Activated T-helper 1 cell treated with anti-CD3 and anti-CD28 coated beads, Interleukin-2, amount 50 U/mL, for 16 hours (primary cell): ENCODE data around the gene TSPAN18.

Source experiments
- DNase-seq, 2 donors: peaks; one replicate each; pipeline ENCODE4 v3.0.0-alpha.2; 2020; ENCODE audit warnings: low read depth in 1 of 2, low spot score in 1 of 2

Gene TSPAN18

GRCh38 chr11:44797051-44797450, 70.3 kb downstream of the TSPAN18 start:
- no peak for DNase-seq

DNA sequence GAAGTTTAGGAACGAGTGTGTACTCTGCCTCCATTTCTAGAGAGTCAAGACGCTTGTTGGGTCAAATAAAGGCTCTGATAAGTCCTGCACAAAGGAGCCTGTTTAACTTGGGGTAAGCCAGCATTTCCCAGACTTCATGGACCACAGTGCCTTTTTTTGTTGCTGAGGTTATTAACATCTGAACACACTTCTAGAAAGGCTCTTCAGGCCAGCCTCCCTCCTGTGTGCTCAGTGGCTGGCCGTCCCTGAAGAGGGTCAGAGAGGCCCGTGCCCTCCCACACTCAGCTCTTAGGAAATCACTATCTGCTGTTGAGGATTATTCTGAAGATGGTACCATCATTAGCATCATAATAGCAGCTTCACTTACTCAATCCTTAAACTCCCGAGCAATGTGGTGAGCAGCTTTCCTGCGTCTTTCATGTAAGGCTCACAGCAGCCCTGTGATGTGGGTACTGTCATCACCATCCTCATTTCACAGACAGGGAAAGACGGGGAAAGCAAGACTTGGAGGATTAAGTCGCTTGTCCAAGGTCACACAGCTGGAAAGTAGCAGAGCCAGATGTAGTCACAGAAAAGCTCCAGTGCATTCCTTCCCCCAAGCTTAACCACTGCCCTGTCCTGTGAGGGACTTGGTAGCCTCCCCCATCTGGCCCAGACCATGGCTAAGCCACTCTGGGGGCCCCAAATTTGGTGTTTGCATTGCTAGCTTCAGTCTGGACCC, 71.3 kb downstream of the TSPAN18 start:
- DNase-seq = no peak

- DNase-seq = no peak
These were observed 71.8 kb downstream of the TSPAN18 start for GRCh38 chr11:44798607-44798972.

DNA sequence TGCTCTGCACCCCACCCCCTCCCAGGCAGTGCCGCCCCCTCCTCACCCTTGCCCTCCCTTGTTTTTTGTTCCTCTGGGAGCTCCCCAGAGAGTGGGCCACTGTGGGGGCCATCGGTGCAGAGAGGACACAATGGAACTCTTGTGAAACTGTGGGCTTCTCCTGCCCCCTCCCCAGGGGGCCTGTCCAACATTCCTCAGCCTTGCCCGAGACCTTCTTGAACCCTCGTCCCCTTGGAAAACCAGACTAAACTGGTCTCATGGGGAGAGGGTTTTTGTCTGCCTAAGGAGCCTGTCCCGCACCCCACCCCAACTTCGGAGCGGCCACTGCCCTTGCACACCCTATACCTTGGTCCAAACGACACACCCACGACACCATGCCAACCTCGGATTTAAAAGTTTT, 72.2 kb downstream of the TSPAN18 start:
- no peak for DNase-seq

GRCh38 chr11:44802347-44802746, 75.6 kb downstream of the TSPAN18 start:
- DNase-seq = no peak

DNA sequence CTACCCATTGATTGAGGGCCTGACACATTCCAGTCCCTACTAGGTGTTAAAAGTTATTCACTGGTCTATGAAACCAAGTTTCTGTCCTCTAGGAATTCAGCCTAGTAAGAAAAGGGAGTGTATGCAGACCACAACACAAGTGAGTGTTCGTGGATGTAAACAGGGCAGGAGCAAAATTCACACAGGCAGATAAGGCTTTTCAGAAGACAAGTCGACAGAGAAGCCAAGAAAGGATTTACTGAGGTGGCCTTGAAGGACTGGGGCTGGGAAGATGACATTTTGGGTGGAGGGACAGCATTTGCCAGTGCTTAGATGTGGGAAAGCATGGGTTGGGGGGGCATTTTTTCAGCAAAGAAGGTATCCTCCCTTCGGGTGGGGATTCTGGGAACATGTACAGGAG, 76.2 kb downstream of the TSPAN18 start:
- no peak for DNase-seq

GRCh38 chr11:44804449-44805437, 78.0 kb downstream of the TSPAN18 start:
- no peak for DNase-seq

DNA sequence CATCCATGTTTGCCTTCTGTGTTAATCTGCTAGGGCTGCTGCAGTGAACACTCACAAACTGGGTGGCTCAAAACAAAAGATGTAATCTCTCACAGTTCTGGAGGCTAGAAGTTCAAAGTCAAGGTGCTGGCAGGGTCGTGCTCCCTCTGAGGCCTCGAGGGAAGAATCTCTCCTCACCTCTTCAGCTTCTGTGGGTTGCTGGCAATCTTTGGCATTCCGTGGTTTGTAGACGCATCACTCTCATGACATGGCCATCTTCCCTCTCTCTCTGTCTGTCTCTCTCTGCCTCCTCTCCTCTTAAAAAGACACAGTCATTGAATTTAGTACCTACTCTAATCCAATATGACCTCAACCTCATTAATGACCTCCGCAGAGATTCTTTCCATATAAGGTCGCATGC, 78.8 kb downstream of the TSPAN18 start:
- DNase-seq = no peak

DNA sequence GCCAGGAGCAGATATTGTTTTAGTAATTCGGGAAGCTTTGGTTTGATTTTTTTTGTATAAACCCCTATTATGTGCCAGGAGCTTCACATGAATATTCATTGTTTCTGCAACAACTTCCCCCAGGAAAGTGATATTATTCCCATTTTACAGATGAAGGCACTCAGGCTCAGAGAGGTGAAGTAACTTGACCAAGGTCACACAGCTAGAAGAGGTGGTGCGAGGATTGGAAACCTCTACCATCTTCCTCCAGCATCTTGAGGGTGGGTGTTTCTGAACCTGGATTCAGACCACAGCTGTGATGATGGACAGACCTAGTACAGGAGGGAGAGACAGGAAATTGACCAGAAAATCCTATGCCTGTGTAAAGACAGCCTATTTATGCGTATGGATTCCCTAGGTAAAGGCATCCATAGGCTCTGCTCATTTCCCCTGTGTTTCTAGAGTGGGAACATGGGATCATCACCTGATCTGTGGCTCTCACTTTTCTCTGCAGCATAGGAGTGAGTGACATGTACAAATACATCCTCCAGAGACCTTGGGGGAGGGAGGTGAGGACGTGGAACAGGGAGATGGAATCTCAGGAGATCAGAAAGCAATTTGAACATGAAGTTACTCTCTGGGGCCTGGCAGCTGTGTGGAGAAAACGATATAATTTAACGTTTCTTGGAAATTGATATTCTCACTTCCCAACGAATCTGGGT, 81.4 kb downstream of the TSPAN18 start:
- no peak for DNase-seq

DNA sequence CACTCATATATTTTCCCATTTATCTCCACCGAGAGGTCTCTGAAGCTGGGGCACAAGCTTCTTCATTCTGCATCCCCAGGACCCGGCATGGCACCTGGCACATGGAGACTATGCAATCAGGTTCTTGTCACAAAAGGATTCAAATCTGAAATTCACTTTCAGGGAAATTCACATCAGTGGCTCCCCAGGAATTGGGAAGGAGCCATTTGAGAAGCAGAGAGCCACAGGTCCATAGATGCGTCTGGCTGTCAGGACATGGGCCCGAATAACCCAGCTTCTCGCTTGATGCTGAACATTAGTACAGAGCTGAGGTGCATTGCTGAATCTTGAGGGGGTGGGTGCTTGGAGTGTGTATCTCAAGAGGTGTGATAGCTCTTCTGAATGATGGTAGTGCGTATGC, 82.5 kb downstream of the TSPAN18 start:
- no peak for DNase-seq

DNA sequence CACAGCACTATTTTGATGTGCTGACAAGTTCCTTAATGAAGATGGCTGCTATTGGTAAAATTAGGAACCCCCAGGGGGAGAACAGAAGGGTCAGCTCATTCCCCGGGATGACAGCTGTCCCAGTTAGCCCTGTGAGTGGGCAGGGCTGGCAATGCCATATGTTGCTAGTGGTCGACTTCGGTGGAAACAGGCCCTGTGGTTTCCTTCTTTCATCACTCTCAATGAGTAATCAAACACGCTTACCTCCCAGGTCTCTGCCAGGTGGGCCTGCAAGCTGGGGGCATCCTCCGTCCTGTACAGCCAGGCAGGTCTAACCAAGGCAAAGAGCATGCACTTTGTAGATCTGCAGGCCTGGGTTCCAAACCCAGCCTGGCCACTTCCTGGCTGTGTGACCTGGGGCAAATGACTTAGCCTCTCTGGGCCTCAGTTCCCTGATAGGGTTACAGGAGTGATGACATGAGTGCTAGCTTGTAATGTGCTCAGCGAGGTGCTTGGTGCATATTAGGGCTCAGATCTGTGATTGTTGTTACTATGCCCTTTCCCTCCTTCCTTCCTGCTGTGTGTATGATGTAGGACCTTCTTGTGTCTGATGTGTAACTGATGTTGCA, 85.2 kb downstream of the TSPAN18 start:
- DNase-seq = no peak

GRCh38 chr11:44812971-44813370, 86.2 kb downstream of the TSPAN18 start:
- no peak for DNase-seq

GRCh38 chr11:44813401-44813800, 86.6 kb downstream of the TSPAN18 start:
- no peak for DNase-seq

- no peak for DNase-seq
These were observed 88.3 kb downstream of the TSPAN18 start for GRCh38 chr11:44814881-44815592.

DNA sequence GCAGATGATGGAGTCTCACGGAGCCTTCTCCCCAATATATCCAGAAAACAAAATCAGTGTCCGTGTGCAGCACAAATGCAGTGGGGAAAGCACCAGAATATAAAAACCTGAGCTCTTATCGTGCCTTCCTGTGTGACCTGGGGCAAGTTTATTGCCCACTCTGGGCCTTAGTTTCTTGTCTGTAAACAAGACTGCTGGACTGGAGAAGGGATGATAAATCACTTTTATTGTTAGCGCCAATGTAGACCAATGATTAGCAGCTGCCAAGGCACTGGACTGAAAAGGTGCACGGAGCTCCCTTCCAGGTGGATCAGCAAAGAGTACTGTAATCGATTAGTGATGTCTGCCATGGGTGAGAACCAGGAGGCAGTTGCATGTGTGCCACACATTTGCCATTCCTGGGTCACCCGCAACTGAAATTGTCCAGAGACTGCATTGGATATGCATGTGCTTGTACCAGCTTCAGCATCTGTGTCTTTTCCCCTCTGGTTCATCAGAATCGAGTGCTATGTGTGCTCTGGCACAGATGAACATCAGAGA, 89.2 kb downstream of the TSPAN18 start:
- no peak for DNase-seq

GRCh38 chr11:44816761-44817160, 90.0 kb downstream of the TSPAN18 start:
- no peak for DNase-seq

GRCh38 chr11:44817207-44817949, 90.6 kb downstream of the TSPAN18 start:
- DNase-seq = no peak

DNA sequence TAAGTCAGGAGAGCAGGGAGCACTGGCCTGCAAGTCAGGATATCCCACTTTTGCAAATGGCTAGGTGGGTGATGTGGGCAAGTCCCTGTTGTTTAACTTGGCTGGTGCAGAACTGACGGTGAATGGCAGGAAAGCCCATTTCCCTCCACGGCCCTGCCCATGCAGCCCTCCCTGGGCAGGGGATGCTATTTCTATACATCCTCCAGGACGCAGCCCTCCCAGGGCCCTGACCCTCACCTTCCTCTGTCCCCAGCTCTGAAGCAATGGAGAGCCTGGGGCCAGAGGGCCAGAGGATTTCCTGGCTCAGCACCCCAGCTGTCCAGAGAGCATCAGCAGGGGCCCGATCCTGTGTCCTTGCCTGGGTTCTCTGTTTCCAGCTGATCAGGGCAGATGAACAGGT, 91.3 kb downstream of the TSPAN18 start:
- DNase-seq = no peak

- no peak for DNase-seq
These were observed 92.6 kb downstream of the TSPAN18 start for GRCh38 chr11:44819346-44819745.

- DNase-seq = no peak
These were observed 95.6 kb downstream of the TSPAN18 start for GRCh38 chr11:44822369-44822768.
